Measurements from ENCODE around the gene STK39.

The STK39 gene

DNA sequence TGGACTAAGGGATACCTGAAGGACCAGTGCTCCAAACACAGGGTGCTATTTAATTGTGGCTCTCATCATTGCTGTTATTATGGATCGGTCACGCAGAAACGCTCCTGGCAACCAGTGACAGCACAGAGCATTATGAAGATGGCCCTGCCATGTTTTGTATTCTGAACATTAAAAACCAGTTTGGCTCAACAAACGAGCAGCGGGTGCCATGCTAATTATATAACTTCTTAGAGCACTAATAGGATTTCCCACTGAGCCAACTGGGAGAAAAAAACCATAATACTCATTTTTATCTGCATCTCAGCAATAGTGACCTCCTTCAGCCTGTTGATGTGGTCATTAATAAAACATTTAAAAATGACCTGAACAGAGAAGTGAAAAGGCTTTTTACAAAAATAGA is 212.8 kb downstream of the STK39 start:
- no peak for DNase-seq (ENCODE audit: low read depth)
- TF ChIP-seq, protein P1, sequence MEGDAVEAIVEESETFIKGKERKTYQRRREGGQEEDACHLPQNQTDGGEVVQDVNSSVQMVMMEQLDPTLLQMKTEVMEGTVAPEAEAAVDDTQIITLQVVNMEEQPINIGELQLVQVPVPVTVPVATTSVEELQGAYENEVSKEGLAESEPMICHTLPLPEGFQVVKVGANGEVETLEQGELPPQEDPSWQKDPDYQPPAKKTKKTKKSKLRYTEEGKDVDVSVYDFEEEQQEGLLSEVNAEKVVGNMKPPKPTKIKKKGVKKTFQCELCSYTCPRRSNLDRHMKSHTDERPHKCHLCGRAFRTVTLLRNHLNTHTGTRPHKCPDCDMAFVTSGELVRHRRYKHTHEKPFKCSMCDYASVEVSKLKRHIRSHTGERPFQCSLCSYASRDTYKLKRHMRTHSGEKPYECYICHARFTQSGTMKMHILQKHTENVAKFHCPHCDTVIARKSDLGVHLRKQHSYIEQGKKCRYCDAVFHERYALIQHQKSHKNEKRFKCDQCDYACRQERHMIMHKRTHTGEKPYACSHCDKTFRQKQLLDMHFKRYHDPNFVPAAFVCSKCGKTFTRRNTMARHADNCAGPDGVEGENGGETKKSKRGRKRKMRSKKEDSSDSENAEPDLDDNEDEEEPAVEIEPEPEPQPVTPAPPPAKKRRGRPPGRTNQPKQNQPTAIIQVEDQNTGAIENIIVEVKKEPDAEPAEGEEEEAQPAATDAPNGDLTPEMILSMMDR (IDR thresholded peaks at IDR 0.05; ENCODE audit: low read depth, low read length, missing control alignments) = no peak
- in situ Hi-C loops (cut with HindIII; ENCODE audit: low sequenced_read_pairs) = no loop called here
- H3K4me3 ChIP-seq (ENCODE audit: low read depth, low read length) = no peak overlapping the region

DNA sequence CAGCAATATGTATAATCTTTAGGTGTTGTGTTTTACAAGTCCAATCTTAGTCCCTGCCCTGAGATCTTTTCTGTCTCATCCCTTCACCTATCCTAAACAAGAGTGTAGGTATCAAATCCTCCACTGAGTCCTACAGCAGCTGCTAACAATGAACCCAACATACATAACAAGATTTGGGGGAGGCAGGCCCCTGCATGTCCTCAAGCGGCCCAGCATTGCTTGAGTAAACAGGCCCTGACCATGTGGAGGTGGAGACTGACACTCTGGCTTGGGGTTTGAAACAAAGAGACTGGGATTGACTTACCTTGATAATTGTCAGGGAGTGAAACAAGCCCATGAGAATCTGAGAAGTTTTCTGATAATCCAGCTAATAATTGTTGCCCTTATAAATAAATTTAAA is 213.4 kb downstream of the STK39 start:
- no peak overlapping the region for H3K4me3 ChIP-seq (ENCODE audit: low read depth, low read length)
- DNase-seq (ENCODE audit: low read depth) = no peak
- in situ Hi-C loops (cut with HindIII; ENCODE audit: low sequenced_read_pairs) = no loop called here
- TF ChIP-seq, protein P1 (IDR thresholded peaks at IDR 0.05; ENCODE audit: low read depth, low read length, missing control alignments) = no peak

DNA sequence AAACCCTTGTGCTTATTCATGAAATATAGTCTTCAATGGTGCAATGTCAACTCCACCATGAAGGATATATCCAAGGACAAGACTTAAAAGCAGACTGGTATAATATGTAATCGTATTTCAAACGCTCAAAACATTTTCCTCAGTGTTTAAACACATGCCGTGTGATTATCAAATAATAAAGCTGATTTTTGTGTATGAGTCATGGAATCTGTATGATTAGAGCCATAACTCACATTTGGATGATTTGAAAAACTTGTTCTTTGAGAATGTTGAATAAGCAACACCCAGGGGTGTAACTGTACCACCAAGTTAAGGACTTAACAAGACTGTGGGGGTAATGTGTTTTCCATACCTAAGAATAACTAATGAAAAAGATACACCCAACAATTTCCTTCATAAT is 215.3 kb downstream of the STK39 start:
- TF ChIP-seq, protein P1 (IDR thresholded peaks at IDR 0.05; ENCODE audit: low read depth, low read length, missing control alignments) = no peak
- in situ Hi-C loops (cut with HindIII; ENCODE audit: low sequenced_read_pairs) = no loop called here
- H3K4me3 ChIP-seq (ENCODE audit: low read depth, low read length) = no peak overlapping the region
- no peak for DNase-seq (ENCODE audit: low read depth)

DNA sequence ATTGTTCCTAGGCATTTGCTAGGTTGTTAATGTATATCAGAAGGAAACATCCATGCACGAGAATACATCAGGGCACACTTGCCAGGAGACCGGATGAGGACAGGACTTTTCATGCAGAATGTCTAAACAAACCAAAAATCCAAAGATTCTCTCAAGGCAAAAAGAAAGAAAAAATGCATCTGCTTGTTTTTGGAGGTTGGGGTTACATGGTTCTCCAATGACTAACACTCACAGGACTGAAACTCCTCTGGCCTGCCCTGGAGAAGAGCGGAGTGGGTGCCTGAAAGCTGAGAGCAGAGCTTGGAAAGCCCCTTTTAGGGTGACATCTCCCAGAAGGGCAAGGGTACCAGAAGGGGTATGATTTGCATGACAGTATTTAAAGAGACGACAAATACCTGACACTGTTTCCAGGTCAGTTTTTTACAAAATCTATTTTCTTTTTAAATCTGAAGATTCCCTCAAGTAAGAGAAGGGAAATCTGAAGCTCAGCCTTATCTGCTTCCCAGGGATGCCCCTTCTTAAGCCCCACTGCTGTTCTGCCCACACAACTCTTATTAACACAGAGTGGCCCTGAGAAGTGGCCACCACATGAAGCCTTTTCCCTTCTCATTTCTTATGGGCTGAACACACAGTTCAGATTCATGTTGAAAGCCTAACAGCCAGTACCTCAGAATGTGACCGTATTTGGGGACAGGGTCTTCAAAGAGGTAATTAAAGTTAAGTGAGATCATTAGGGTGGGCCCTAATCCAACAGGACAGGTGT is 216.4 kb downstream of the STK39 start:
- DNase-seq (ENCODE audit: low read depth) = peak; percentile 48
- in situ Hi-C loops (cut with HindIII; ENCODE audit: low sequenced_read_pairs) = no loop called here
- H3K4me3 ChIP-seq (ENCODE audit: low read depth, low read length) = no peak overlapping the region
- TF ChIP-seq, protein P1 (IDR thresholded peaks at IDR 0.05; ENCODE audit: low read depth, low read length, missing control alignments) = no peak

DNA sequence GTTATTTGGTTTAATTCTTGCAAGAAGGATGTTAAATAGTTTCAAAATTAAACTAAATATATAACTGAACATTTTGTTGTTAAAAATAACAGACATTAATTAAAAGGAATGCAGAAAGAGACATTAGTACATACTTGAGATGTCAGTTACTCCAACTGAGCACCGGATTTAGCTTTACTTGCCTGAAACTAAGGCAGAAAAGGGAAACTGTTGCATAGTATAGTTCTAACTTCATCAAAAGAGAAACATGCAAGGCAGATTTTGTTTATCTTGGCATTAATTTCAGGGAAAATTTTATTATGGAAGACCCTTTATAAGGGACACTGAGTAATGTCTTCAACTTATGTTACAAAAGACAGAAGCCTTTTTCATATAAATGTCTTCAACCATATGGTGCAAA is 218.3 kb downstream of the STK39 start:
- in situ Hi-C loops (cut with HindIII; ENCODE audit: low sequenced_read_pairs) = no loop called here
- no peak overlapping the region for H3K4me3 ChIP-seq (ENCODE audit: low read depth, low read length)
- DNase-seq (ENCODE audit: low read depth) = no peak
- TF ChIP-seq, protein P1 (IDR thresholded peaks at IDR 0.05; ENCODE audit: low read depth, low read length, missing control alignments) = no peak

DNA sequence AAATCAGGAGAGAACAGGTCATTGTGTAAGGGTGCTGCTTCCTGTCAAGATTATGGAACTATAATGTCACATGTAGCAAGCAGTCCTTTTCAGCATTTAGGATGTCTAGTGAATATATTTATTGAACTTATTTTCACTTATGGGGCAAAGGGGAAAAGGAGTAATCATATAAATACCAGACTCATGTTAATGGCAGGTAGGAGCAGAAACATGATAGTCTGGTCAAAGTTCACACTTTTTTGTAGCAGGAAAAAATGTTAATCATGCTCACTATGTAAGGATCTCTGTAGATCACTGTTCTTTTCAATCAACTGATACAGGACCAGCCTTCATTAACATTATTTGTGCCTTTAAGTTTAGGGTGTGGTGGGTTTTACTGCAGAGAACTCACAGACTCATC is 219.0 kb downstream of the STK39 start:
- in situ Hi-C loops (cut with HindIII; ENCODE audit: low sequenced_read_pairs) = no loop called here
- no peak for DNase-seq (ENCODE audit: low read depth)
- no peak overlapping the region for H3K4me3 ChIP-seq (ENCODE audit: low read depth, low read length)
- TF ChIP-seq, protein P1 (IDR thresholded peaks at IDR 0.05; ENCODE audit: low read depth, low read length, missing control alignments) = no peak

All from astrocyte of the cerebellum (primary cell).